CD4-positive, alpha-beta T cell (primary cell): ENCODE data around the gene ITPRIPL1. TPM values are rescaled to one million over a fixed set of nuclear protein-coding genes. Genes with fewer than 3 reads are reported as not detected.

ENCODE experiments used
- ATAC-seq: fragments of 200-7000 bp; cut with Tn5 transposase; one replicate; pipeline ENCODE4 v1.10.0; 2022; ENCODE audit warnings: mild to moderate bottlenecking; ENCODE audit not compliant: poor library complexity
- CTCF ChIA-PET: fragments of 350-600 bp; sonication (Branson Sonifier 250); formaldehyde crosslinking; loops from one replicate; lab custom pipeline; 2021; ENCODE audit warnings: antibody characterized with exemption, inconsistent platforms; lab: Charles Lee
- POLR2A ChIA-PET: fragments of 350-600 bp; sonication (Branson Sonifier 250); formaldehyde crosslinking; loops from one replicate; lab custom pipeline; 2021; ENCODE audit warnings: antibody characterized with exemption, inconsistent platforms; lab: Charles Lee
- DNase-seq, 14 experiments: peaks; one replicate each; pipeline ENCODE4 v3.0.0-alpha.2; 2013 to 2020; ENCODE audit warnings: mixed read lengths in 2 of 14
- H3K27ac ChIP-seq, 2 donors: one replicate each; pipeline versions ENCODE4 v1.5.1 to v1.7.0; 2013; ENCODE audit warnings: low read length in 2 of 2, low read depth in 1 of 2, mild to moderate bottlenecking in 1 of 2
- H3K27me3 ChIP-seq, 2 experiments: 1 replicate in 1 of 2; 2 replicates in 1 of 2; pipeline versions ENCODE4 v1.6.1 to v1.7.0; 2013; ENCODE audit warnings: low read length in 2 of 2, control low read depth in 1 of 2, mild to moderate bottlenecking in 1 of 2, moderate library complexity in 1 of 2; ENCODE audit not compliant: insufficient read depth in 2 of 2, control insufficient read depth in 1 of 2
- H3K36me3 ChIP-seq: one replicate; pipeline ENCODE4 v1.6.1; 2013; ENCODE audit warnings: low read length, control low read depth; ENCODE audit not compliant: insufficient read depth
- H3K4me1 ChIP-seq: one replicate; pipeline ENCODE4 v1.6.1; 2013; ENCODE audit warnings: low read length, control low read depth; ENCODE audit not compliant: insufficient read depth
- H3K4me3 ChIP-seq: one replicate; pipeline ENCODE4 v1.5.1; 2013; ENCODE audit warnings: mild to moderate bottlenecking, low read length, moderate library complexity
- H3K9me3 ChIP-seq, 2 experiments: 1 replicate in 1 of 2; 2 replicates in 1 of 2; pipeline versions ENCODE4 v1.6.1 to v1.7.0; 2013; ENCODE audit warnings: low read length in 2 of 2, mild to moderate bottlenecking in 2 of 2, control low read depth in 1 of 2, moderate library complexity in 1 of 2; ENCODE audit not compliant: control insufficient read depth in 1 of 2, insufficient read depth in 1 of 2
- H3K27ac Mint-ChIP-seq: one replicate; pipeline ENCODE4 v1.8.0; 2020; ENCODE audit warnings: mixed read lengths
- H3K27me3 Mint-ChIP-seq: one replicate; pipeline ENCODE4 v1.8.0; 2021; ENCODE audit warnings: mixed read lengths
- H3K36me3 Mint-ChIP-seq: one replicate; pipeline ENCODE4 v1.8.0; 2021; ENCODE audit warnings: low read depth, mixed read lengths
- H3K4me1 Mint-ChIP-seq: one replicate; pipeline ENCODE4 v1.8.0; 2021; ENCODE audit warnings: low read depth, mixed read lengths
- H3K4me3 Mint-ChIP-seq: one replicate; pipeline ENCODE4 v1.8.0; 2020; ENCODE audit warnings: mild to moderate bottlenecking, mixed read lengths
- H3K9me3 Mint-ChIP-seq: one replicate; pipeline ENCODE4 v1.8.0; 2020; ENCODE audit warnings: mixed read lengths
- intact Hi-C, 2 experiments: fragments of 100-400 bp; cut with DNase I in 1 of 2; cut with micrococcal nuclease in 1 of 2; formaldehyde crosslinking; loops; one replicate each; pipeline versions ENCODE4 v1.15.1 to v1.9.0; 2023 to 2025; cut with DNase I, micrococcal nuclease
- total RNA-seq, 174 experiments: library from RNA in 2 of 174; stranded (reverse) in 2 of 174; gene quantifications; one replicate each; pipeline ENCODE4 v1.2.3 and lab custom pipeline; 2021 to 2026
- TF ChIP-seq, protein P1 (sequence below): fragments of 200-600 bp; IDR thresholded peaks from one replicate; pipeline ENCODE4 v1.8.0; 2022; ENCODE audit warnings: antibody characterized with exemption, mild to moderate bottlenecking

Gene ITPRIPL1
- total RNA-seq, 2 experiments from 2014 or later, result 5.1 to 5.7 TPM

GRCh38 chr2:96369186-96369585 is 44.1 kb downstream of the ITPRIPL1 start:
- H3K4me3 ChIP-seq, result no peak overlapping the region
- Mint-ChIP-seq H3K27me3 (no peaks in the 10 kb centered on the region), H3K27ac (no peak overlapping the region), H3K4me3 (no peak overlapping the region), H3K9me3 (no peaks in the 10 kb centered on the region), H3K4me1 (no peaks in the 10 kb centered on the region), H3K36me3 (no peaks in the 10 kb centered on the region)
- H3K27me3 ChIP-seq, result no peaks in the 10 kb centered on the region
- peaks cover 2% of the 10 kb centered on the region for H3K36me3 ChIP-seq
- no peaks in the 10 kb centered on the region for H3K9me3 ChIP-seq
- TF ChIP-seq, protein P1, sequence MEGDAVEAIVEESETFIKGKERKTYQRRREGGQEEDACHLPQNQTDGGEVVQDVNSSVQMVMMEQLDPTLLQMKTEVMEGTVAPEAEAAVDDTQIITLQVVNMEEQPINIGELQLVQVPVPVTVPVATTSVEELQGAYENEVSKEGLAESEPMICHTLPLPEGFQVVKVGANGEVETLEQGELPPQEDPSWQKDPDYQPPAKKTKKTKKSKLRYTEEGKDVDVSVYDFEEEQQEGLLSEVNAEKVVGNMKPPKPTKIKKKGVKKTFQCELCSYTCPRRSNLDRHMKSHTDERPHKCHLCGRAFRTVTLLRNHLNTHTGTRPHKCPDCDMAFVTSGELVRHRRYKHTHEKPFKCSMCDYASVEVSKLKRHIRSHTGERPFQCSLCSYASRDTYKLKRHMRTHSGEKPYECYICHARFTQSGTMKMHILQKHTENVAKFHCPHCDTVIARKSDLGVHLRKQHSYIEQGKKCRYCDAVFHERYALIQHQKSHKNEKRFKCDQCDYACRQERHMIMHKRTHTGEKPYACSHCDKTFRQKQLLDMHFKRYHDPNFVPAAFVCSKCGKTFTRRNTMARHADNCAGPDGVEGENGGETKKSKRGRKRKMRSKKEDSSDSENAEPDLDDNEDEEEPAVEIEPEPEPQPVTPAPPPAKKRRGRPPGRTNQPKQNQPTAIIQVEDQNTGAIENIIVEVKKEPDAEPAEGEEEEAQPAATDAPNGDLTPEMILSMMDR, result no peak
- no peak overlapping the region for H3K27ac ChIP-seq
- ChIA-PET CTCF (no interaction called here), POLR2A (no interaction called here)
- no peaks in the 10 kb centered on the region for H3K4me1 ChIP-seq
- no peak for DNase-seq
- intact Hi-C loops, result no loop called here
- ATAC-seq, result no peak

DNA sequence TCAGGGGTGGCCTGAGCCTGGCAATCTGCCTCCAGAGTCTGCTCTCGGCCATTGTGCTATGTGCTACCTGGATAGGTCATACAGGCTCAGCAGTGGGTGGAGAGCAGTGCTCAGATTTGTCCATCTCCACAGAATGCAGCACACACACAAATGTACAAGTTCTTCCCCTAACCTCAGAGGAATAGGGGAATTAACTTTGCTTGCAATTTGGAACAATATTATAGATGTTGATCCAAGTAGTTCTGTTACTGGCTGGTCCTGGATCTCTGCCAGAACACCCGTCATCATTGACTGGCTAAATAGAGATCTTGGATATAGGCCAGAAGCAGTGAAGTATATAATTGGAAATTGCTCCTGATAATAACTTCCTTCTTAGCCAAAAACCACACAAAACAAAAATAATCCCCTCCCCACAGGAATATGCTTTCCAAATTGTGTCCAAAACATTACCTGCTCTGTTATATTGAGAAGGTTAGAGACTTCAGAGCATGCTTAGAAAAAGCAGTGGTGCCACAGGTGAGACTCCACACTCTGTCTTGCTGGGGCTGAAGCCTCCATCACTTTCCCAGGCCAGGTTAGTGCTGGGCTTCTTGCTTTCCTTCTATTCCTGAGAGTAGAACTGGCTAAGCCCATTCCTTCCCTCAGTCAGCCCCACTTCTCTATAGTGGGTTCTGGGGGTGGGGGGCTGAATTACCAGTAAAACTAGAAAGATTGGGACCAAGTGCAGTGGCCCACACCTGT is 49.3 kb downstream of the ITPRIPL1 start:
- DNase-seq (no peak), ATAC-seq (no peak)
- no peak overlapping the region for H3K4me3 ChIP-seq
- no peak overlapping the region for H3K27ac ChIP-seq
- intact Hi-C loops, result no loop called here
- H3K9me3 ChIP-seq, result peaks cover 0 to 8% of the 10 kb centered on the region in 2 experiments
- Mint-ChIP-seq H3K27me3 (no peaks in the 10 kb centered on the region), H3K4me1 (no peaks in the 10 kb centered on the region), H3K36me3 (no peaks in the 10 kb centered on the region), H3K4me3 (no peak overlapping the region), H3K9me3 (peaks cover 4% of the 10 kb centered on the region), H3K27ac (no peak overlapping the region)
- H3K36me3 ChIP-seq, result peaks cover 2% of the 10 kb centered on the region
- CTCF ChIA-PET, result no interaction called here
- POLR2A ChIA-PET, result no interaction called here
- TF ChIP-seq, protein P1, result no peak
- no peaks in the 10 kb centered on the region for H3K4me1 ChIP-seq
- no peaks in the 10 kb centered on the region for H3K27me3 ChIP-seq

Other genes with a start within 250 kb of the ITPRIPL1 start
- under 1 TPM; 0.52 to 0.84 TPM for gene ADRA2B, start 208.7 kb upstream of the ITPRIPL1 start, total RNA-seq
- gene ASTL, start 186.8 kb upstream of the ITPRIPL1 start, total RNA-seq, result 1 to 10 TPM; 5.0 to 6.5 TPM
- 100 to 1,000 TPM; 728 to 730 TPM for gene DUSP2, start 179.9 kb upstream of the ITPRIPL1 start, total RNA-seq
- gene STARD7, start 116.5 kb upstream of the ITPRIPL1 start, total RNA-seq, result 10 to 100 TPM; 57.4 to 58.6 TPM
- 10 to 100 TPM; 34.2 to 36.0 TPM for gene TMEM127, start 59.3 kb upstream of the ITPRIPL1 start, total RNA-seq
- gene CIAO1, start 59.1 kb upstream of the ITPRIPL1 start, total RNA-seq, result 10 to 100 TPM; 55.4 to 55.6 TPM
- 100 to 1,000 TPM; 274 to 297 TPM for gene SNRNP200, start 19.8 kb upstream of the ITPRIPL1 start, total RNA-seq
- 1 to 10 TPM; 3.0 to 3.1 TPM for gene NCAPH, start 10.4 kb downstream of the ITPRIPL1 start, total RNA-seq
- not detected for gene NEURL3, start 180.0 kb downstream of the ITPRIPL1 start, total RNA-seq
- gene ARID5A, start 211.4 kb downstream of the ITPRIPL1 start, total RNA-seq, result 100 to 1,000 TPM; 326 to 342 TPM